Keratinocyte (primary cell): ENCODE measurements around the gene CSNK1G1. TPM values are rescaled to one million over a fixed set of nuclear protein-coding genes. Genes with fewer than 3 reads are reported as not detected.
"Not testable (repeated sequence)": the region's sequence is repeated elsewhere in the genome, so short reads cannot be mapped to it uniquely, and the experiment has no call there.

Source experiments
- DNase-seq: peaks from one replicate; pipeline ENCODE4 v3.0.0-alpha.2; 2011; ENCODE audit warnings: low read depth, missing footprints, low spot score
- FAIRE-seq: peaks from 2 replicates; lab custom pipeline; 2011; peaks lifted over from hg19 to GRCh38; lab: Jason Lieb, UNC
- H2AFZ ChIP-seq: 2 replicates; pipeline ENCODE4 v1.6.0; 2012; ENCODE audit warnings: low read length, control low read depth, inconsistent platforms; ENCODE audit not compliant: control insufficient read depth
- H3K27ac ChIP-seq: 2 replicates; pipeline ENCODE4 v1.5.1; 2011; ENCODE audit warnings: low read length; ENCODE audit not compliant: control insufficient read depth, insufficient read depth
- H3K27me3 ChIP-seq: 3 replicates; pipeline ENCODE4 v1.6.0; 2011; ENCODE audit warnings: low read length; ENCODE audit not compliant: control insufficient read depth, insufficient read depth; ENCODE audit errors: extremely low read depth
- H3K36me3 ChIP-seq, 2 experiments: 2 replicates in 1 of 2; 3 replicates in 1 of 2; pipeline ENCODE4 v1.5.1; 2011; ENCODE audit warnings: low read length in 2 of 2, mild to moderate bottlenecking in 1 of 2; ENCODE audit not compliant: control insufficient read depth in 2 of 2, insufficient read depth in 2 of 2; ENCODE audit errors: extremely low read depth in 1 of 2
- H3K4me1 ChIP-seq: 3 replicates; pipeline ENCODE4 v1.5.1; 2011; ENCODE audit warnings: low read length; ENCODE audit not compliant: control insufficient read depth, insufficient read depth; ENCODE audit errors: extremely low read depth
- H3K4me2 ChIP-seq: 3 replicates; pipeline ENCODE4 v1.6.0; 2011; ENCODE audit warnings: low read depth, low read length; ENCODE audit not compliant: control insufficient read depth, insufficient read depth; ENCODE audit errors: extremely low read depth
- H3K4me3 ChIP-seq, 3 experiments: fragments of 200-600 bp in 1 of 3; sonication (generic) in 1 of 3; 2 replicates in 2 of 3; 3 replicates in 1 of 3; pipeline ENCODE4 v1.5.1; 2011 to 2016; ENCODE audit warnings: low read length in 3 of 3, mild to moderate bottlenecking in 3 of 3, control low read depth in 2 of 3, inconsistent platforms in 1 of 3, low read depth in 1 of 3, mixed read lengths in 1 of 3, mixed run types in 1 of 3, moderate library complexity in 1 of 3; ENCODE audit not compliant: control insufficient read depth in 2 of 3, insufficient read depth in 2 of 3; ENCODE audit errors: extremely low read depth in 1 of 3
- H3K79me2 ChIP-seq: 2 replicates; pipeline ENCODE4 v1.6.0; 2012; ENCODE audit warnings: low read length; ENCODE audit not compliant: control insufficient read depth, insufficient read depth
- H3K9ac ChIP-seq: 3 replicates; pipeline ENCODE4 v1.6.0; 2011; ENCODE audit warnings: low read length; ENCODE audit not compliant: control insufficient read depth, insufficient read depth; ENCODE audit errors: extremely low read depth
- H3K9me1 ChIP-seq: 3 replicates; pipeline ENCODE4 v1.6.0; 2011; ENCODE audit warnings: low read length; ENCODE audit not compliant: control insufficient read depth, insufficient read depth; ENCODE audit errors: extremely low read depth
- H3K9me3 ChIP-seq: 2 replicates; pipeline ENCODE4 v1.5.1; 2012; ENCODE audit warnings: low read depth, low read length; ENCODE audit not compliant: control insufficient read depth
- H4K20me1 ChIP-seq: 3 replicates; pipeline ENCODE4 v1.6.0; 2011; ENCODE audit warnings: low read length; ENCODE audit not compliant: control insufficient read depth, insufficient read depth; ENCODE audit errors: extremely low read depth
- EZH2 ChIP-seq: IDR thresholded peaks from one replicate; pipeline ENCODE4 v1.6.1; 2012; ENCODE audit warnings: inconsistent platforms, mild to moderate bottlenecking, low read length, moderate library complexity
- dilution Hi-C: fragments of 300-500 bp; cut with MboI; formaldehyde crosslinking; loops from one replicate; pipeline ENCODE4 v1.7.0; 2020; ENCODE audit warnings: low sequenced_read_pairs; ENCODE audit not compliant: extremely low pct_ligation_motif_present
- polyA plus RNA-seq, 5 experiments: library from polyadenylated mRNA; depleted of rRNA in 3 of 5; stranded (reverse) in 3 of 5; stranded (forward) in 1 of 5; unstranded in 1 of 5; fragments of >200 nt; gene quantifications; 1 replicate in 1 of 5; 2 replicates in 3 of 5; 3 replicates in 1 of 5; pipeline versions ENCODE4 v1.2.1 to v1.2.3, GENCODE V29; 2011 to 2012; ENCODE audit warnings: missing spikeins in 2 of 5, low read depth in 1 of 5, low replicate concordance in 1 of 5
- TF ChIP-seq, protein P1 (sequence below), 3 experiments: IDR thresholded peaks in 1 of 3; conservative IDR thresholded peaks in 1 of 3; optimal IDR thresholded peaks in 1 of 3; 2 replicates in 2 of 3; 3 replicates in 1 of 3; pipeline versions ENCODE3 to v1.5.1; 2011; ENCODE audit warnings: low read length in 3 of 3, mild to moderate bottlenecking in 3 of 3, moderate library complexity in 2 of 3, control low read depth in 1 of 3, inconsistent platforms in 1 of 3; ENCODE audit not compliant: insufficient read depth in 2 of 3; ENCODE audit errors: extremely low read depth in 1 of 3

CSNK1G1 gene
- polyA plus RNA-seq, 1 donor (not counting 4 experiments of a cell fraction or from before 2014, with no cell fraction given), result 28.9 TPM

DNA sequence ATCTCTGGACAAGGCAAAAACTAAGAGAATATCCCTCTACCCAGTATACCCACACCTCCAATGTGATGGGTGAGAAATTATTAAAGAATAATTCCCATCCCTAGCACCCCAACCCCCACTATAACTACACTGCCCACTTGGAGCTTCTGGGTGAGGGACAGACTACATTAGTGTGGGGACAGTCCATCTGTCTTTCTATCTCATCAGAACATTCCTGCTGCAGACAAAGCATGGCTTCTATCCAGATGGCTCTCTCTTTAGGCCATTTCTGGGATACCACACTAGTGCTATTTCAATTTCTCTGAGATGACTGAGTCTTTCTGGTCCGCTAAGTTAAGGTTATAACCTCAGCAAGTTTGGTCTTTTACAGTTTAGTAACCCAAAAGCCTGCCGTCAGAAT lies 6.6 kb downstream of the CSNK1G1 start:
- dilution Hi-C loops, result no loop called here
- Histone ChIP-seq H2AFZ (no peak overlapping the region), H3K27ac (no peak overlapping the region), H3K4me2 (no peak overlapping the region), H4K20me1 (peaks cover 4% of the 10 kb centered on the region), H3K9me3 (no peaks in the 10 kb centered on the region), H3K9me1 (no peaks in the 10 kb centered on the region), H3K4me3 (no peak overlapping the region), H3K9ac (no peak overlapping the region), H3K79me2 (peaks cover 94% of the 10 kb centered on the region), H3K36me3 (peaks cover 5% of the 10 kb centered on the region in 2 experiments), H3K27me3 (no peaks in the 10 kb centered on the region), H3K4me1 (peaks cover 11% of the 10 kb centered on the region)
- DNase-seq (no peak), FAIRE-seq (no peak)
- TF ChIP-seq, protein P1, sequence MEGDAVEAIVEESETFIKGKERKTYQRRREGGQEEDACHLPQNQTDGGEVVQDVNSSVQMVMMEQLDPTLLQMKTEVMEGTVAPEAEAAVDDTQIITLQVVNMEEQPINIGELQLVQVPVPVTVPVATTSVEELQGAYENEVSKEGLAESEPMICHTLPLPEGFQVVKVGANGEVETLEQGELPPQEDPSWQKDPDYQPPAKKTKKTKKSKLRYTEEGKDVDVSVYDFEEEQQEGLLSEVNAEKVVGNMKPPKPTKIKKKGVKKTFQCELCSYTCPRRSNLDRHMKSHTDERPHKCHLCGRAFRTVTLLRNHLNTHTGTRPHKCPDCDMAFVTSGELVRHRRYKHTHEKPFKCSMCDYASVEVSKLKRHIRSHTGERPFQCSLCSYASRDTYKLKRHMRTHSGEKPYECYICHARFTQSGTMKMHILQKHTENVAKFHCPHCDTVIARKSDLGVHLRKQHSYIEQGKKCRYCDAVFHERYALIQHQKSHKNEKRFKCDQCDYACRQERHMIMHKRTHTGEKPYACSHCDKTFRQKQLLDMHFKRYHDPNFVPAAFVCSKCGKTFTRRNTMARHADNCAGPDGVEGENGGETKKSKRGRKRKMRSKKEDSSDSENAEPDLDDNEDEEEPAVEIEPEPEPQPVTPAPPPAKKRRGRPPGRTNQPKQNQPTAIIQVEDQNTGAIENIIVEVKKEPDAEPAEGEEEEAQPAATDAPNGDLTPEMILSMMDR (optimal IDR thresholded peaks at IDR 0.05 in 1 of 3, IDR thresholded peaks at IDR 0.05 in 1 of 3, conservative IDR thresholded peaks at IDR 0.05 in 1 of 3; ENCODE audit: extremely low read depth in 1 of 3, insufficient read depth in 2 of 3, low read length in 3 of 3), result no peak
- no peak for TF ChIP-seq EZH2

DNA sequence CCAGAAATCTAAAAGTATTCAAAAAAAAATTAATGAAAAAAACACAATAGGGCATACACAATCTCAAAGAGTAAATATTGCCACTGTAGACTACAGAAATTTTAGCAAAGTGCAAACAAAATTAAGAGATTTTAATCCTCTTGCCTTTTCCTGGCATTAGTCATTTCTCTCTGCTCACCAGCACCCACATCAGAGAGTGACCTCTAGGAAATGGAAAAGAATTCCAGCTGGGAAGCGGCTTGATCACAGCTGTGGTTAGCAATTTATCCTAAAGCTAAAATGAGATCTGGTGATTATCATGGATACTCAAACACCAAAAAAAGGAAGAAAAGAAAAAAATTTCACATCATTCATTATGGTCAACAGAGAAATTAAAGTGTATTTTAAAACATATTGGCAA lies 7.5 kb downstream of the CSNK1G1 start:
- peaks cover 5% of the 10 kb centered on the region in 2 experiments for H3K36me3 ChIP-seq
- H3K9ac ChIP-seq, result no peak overlapping the region
- H3K9me1 ChIP-seq, result no peaks in the 10 kb centered on the region
- H3K79me2 ChIP-seq, result peaks cover 94% of the 10 kb centered on the region
- TF ChIP-seq, protein P1 (optimal IDR thresholded peaks at IDR 0.05 in 1 of 3, IDR thresholded peaks at IDR 0.05 in 1 of 3, conservative IDR thresholded peaks at IDR 0.05 in 1 of 3; ENCODE audit: extremely low read depth in 1 of 3, insufficient read depth in 2 of 3, low read length in 3 of 3), result no peak
- TF ChIP-seq EZH2, result no peak
- DNase-seq (no peak), FAIRE-seq (no peak)
- no peak overlapping the region for H3K4me3 ChIP-seq
- dilution Hi-C loops, result no loop called here
- no peak overlapping the region for H3K27ac ChIP-seq
- H2AFZ ChIP-seq, result no peak overlapping the region
- no peak overlapping the region for H3K4me2 ChIP-seq
- H3K9me3 ChIP-seq, result no peaks in the 10 kb centered on the region
- peaks cover 8% of the 10 kb centered on the region for H4K20me1 ChIP-seq
- H3K4me1 ChIP-seq, result peaks cover 18% of the 10 kb centered on the region
- H3K27me3 ChIP-seq, result no peaks in the 10 kb centered on the region

DNA sequence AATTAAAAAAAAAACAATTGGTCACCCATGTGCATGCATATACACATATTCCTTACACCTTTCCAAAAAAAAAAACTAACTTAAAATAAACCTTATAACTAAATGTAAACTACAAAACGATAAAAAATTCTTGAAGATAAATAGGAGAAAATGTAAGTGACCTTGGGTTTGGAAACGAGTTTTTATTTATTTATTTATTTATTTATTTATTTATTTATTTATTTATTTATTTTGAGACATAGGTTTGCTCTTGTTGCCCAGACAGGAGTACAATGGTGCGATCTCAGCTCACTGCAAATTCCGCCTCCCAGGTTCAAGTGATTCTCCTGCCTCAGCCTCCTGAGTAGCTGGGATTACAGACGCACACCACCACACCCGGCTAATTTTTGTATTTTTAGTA lies 9.7 kb downstream of the CSNK1G1 start:
- FAIRE-seq, H3K9me1 ChIP-seq, H3K27ac ChIP-seq, H3K4me3 ChIP-seq, H4K20me1 ChIP-seq, dilution Hi-C loops, H3K9me3 ChIP-seq, H3K27me3 ChIP-seq, H3K4me2 ChIP-seq, H3K9ac ChIP-seq, H2AFZ ChIP-seq, DNase-seq: not testable (repeated sequence)
- peaks cover 16% of the 10 kb centered on the region for H3K4me1 ChIP-seq
- peaks cover 2 to 15% of the 10 kb centered on the region in 2 experiments for H3K36me3 ChIP-seq
- H3K79me2 ChIP-seq, result peaks cover 95% of the 10 kb centered on the region
